T47D (cell line): ENCODE results near the gene ARRB2.

Experiments used
- DNase-seq, 2 experiments: peaks; one replicate each; pipeline versions ENCODE4 v3.0.0 to v3.0.0-alpha.2; 2011 to 2012; ENCODE audit warnings: low read depth in 1 of 2, low spot score in 1 of 2
- JUND ChIP-seq: IDR thresholded peaks from 2 replicates; pipeline ENCODE4 v1.6.1; 2012; ENCODE audit warnings: low read depth
- in situ Hi-C: cut with HindIII; loops from 2 replicates; pipeline ENCODE4 v1.10.0; 2016; ENCODE audit warnings: low sequenced_read_pairs, low pct_unique_long_range_greater_than_20kb

ARRB2 gene

DNA sequence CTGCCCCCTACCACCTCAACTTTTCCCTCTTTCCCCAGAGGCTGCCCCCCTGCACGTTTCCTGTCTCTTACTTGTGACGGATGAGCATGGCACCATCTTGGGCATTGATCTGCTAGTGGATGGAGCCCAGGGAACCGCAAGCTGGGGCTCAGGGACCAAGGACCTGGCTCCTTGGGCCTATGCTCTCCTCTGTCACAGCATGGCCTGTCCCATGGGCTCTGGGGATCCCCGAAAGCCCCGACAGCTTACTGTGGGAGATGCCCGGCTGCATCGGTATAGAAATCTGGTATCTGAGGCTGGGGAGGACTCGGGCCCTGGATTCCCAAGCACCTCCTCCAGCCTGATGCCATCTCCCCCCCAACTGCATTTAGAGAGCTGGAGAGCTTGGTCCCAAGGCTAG lies 31.1 kb downstream of the ARRB2 start:
- DNase-seq, result no peak
- in situ Hi-C loops, result no loop called here
- no peak for TF ChIP-seq JUND

DNA sequence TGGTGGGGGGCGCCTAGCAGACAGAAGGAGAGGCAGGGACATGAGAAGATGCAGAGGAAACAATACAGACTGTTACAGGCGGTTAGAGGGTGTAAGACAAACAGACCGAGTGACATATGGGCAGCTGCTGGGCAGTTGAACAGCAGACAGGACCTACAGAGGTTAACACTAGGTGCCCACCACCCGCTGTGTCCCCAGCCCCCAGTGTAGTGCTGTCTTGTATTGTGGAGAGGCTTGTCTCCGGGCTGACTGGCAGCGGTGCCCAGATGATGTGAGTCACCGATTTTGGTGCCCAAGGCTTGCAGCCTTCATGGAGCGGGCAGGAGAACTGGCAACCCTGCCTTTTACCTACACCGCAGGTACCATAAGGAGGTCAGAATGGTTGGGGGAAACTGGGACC lies 31.7 kb downstream of the ARRB2 start:
- in situ Hi-C loops, result no loop called here
- no peak for TF ChIP-seq JUND
- DNase-seq, result no peak

DNA sequence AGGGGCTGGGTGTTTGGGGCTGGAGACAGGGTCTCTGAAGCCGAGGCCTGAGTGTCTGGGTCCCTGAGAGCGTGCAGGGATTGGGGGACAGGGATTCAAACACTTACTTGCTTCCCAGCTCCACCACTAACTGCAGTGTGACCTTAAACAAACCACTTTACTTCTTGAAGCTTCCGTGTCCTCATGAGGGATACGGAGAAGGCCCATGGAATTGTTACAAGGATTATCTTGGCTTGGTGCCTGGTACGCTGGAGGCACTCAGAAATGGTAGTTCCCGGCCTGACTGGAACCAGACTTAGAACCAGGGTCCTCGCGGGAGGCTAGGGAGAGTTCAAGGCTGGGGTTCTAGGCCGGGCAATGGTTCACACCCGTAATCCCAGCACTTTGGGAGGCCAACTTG lies 32.2 kb downstream of the ARRB2 start:
- TF ChIP-seq JUND, result no peak
- in situ Hi-C loops, result no loop called here
- DNase-seq, result no peak

DNA sequence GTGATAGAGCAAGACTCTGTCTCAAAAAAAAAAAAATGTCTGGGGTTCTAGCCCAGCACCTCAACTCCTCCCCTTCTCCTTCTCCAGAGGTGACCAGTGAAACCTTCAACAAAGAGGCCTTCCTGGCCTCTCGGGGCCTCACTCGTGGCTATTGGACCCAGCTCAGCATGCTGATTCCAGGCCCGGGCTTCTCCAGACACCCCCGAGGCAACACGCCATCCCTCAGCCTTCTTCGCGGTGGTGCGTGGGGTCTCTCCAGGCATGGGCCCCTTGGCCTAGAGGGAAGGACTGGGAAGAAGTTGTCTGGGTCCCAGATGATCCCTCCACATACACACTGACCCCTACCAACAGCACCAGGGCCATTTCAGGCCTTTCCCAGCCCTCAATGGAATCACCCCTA lies 32.8 kb downstream of the ARRB2 start:
- in situ Hi-C loops, result no loop called here
- DNase-seq, result no peak
- TF ChIP-seq JUND, result no peak

DNA sequence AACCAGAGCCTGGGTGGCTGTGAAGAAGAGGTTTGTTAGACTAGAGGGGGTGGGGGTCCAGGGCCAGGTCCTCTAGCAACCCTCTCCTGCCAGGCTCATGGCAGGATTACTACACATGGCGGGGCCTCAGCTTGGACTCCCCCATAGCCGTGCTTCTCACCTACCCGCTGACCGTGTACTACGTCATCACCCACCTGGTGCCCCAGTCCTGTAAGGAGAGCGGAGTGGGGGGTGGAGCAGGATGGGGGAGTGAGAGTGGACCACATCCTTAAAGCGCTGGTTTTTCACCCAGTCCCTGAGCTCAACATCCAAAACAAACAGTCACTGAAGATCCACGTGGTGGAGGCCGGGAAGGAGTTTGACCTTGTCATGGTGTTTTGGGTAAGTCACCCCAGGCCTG lies 33.5 kb downstream of the ARRB2 start:
- in situ Hi-C loops, result no loop called here

DNA sequence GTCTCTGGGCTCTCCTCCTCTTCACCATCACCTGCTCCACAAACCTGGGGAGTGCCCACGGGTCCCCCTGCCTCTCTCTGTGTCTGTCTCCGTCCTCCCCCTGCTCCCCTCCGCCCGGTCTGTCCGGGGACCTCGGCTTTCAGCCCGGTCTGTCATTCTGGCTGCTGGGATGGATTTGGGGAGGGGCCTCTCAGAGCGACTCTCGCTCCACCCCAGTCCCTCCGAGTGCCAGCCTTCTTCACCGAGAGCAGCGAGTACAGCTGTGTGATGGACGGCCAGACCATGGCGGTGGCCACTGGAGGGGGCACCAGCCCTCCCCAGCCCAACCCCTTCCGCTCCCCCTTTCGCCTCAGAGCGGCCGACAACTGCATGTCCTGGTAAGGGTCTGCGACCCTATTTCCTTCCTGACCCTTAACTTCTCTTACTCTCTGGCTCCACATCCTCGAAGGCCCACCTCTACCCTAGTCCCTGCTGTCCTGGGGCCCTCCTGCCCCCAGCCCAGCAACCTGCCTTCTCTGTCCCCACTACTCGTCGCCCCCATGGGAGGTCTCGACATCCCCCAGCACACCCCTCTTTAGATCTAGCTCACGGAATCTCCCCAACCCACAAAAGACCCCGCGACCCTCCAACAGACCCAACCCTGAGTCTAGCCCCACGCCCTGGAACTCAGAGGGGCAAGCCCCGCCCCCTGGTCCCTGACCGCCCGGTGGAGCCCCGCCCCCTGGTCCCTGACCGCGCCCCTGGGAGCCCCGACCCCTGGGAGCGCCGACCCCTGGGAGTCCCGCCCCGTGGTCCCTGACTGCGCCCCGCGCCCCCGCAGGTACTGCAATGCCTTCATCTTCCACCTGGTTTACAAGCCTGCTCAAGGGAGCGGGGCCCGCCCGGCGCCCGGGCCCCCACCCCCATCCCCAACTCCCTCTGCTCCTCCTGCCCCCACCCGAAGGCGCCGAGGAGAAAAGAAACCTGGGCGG lies 34.9 kb downstream of the ARRB2 start:
- no peak for DNase-seq
- in situ Hi-C loops, result no loop called here
- TF ChIP-seq JUND, result no peak

More for the DNA sequence above, 33.5 kb downstream of the ARRB2 start:
- DNase-seq, result no peak
- TF ChIP-seq JUND, result no peak

DNA sequence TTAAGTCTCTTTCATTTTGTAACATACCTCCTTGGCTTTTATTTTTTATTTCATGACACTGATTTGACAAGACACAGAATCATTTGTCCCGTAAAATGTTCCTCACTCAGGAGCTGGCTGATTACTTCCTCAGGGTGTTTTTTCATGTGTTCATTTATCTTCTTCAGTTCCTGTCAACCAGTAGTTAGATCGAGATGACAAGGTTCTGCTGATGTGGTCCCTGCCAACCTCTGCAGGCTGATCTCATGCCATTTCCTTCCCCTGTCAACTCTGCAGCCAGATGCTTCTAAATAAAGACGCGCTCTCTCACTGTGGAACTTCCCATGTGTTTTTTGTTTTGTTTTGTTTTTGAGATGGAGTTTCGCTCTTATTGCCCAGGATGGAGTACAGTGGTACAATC lies 37.4 kb downstream of the ARRB2 start:
- TF ChIP-seq JUND, result no peak
- DNase-seq, result no peak
- in situ Hi-C loops, result no loop called here

DNA sequence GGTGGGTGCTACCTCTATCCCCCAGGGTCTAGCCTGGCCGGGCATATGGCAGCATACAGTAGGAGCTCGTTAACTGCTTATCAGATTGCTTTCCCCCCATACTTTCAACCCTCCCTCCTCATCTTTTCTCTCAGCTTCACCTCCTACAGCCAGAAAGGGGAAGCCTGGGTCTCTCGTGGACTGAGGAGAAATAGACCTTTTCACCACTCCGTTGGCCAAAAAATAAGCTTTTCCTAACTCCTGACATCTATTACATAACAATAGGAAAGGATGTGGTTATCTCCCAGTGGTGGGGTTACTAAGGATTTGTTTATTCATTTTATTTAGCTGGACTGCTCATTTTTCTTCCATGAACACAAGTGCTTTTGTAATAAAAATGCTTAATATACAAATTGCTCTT lies 38.3 kb downstream of the ARRB2 start:
- in situ Hi-C loops, result no loop called here
- no peak for TF ChIP-seq JUND
- DNase-seq, result no peak

DNA sequence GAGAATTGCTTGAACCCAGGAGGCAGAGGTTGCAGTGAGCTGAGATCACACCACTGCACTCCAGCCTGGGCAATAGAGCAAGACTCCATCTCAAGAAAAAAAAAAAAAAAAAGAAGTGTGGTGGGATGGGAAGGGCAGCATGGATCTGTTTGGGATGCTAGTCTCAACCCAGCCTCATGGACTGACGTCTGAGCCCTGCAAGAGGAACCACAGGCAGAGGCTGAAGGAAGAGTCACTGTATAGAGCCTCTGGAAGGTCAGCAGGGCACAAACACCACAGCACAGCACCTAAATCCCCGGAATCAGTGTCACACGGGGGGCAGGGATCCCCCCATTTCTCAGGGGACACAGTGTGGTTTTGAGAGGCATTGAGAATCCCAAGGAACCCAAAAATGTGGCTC lies 40.2 kb downstream of the ARRB2 start:
- in situ Hi-C loops, result no loop called here
- no peak for DNase-seq
- TF ChIP-seq JUND, result no peak

DNA sequence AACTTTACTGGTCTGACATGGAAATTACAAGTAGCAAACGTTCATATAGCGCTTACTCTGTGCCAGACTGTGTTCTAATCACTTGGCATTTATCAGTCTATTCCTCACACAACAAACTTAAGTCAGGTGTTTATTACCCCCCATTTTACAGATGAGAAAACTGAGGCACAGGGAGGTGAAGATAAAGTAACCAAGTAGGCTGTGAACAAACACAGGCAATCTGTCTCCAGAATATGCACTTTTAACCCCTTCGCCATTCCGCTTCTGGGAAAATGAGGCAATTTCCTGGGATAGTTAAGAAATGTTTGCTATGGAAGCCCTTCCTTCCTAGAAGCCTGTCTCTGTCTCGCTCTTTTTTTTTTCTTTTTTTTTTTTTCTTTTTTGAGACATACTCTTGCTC lies 41.5 kb downstream of the ARRB2 start:
- DNase-seq, result no peak
- in situ Hi-C loops, result no loop called here
- TF ChIP-seq JUND, result no peak

DNA sequence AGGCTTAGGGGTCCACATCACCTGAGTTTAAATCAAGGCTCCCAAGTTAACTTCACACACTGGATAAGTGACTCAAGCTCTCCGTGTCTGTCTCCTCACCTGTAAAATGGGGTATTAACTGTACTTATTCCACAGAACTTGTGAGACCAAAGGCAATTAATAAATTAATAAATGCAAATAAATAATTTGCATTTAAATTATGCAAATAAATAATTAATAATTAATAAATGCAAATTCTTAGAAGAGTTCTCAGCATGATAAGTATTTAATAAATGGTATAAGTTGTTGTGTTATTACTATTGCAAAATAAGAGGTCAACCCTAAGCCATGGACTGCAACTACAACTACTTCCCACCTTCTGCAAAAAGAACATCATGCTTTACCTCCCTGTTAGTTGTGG lies 43.0 kb downstream of the ARRB2 start:
- in situ Hi-C loops, result no loop called here
- no peak for DNase-seq
- TF ChIP-seq JUND, result no peak

DNA sequence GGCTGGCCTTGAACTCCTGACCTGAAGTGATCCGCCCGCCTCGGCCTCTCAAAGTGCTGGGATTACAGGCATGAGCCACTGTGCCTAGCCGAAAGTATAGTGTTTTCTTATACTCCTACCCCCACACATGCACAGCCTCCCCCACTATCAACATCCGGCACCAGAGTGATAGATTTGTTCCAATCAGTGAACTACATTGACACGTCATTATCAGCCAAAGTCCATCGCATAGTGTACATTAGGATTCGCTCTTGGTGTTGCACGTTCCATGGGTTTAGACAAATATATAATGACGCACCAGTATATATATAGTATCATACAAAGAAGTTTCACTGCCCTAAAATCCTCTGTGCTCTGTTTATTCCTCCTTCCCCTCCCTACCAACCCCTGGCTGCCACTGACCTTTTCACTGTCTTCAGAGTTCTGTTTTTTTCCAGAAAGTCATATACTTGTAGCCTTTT lies 49.4 kb downstream of the ARRB2 start:
- TF ChIP-seq JUND, result no peak
- in situ Hi-C loops, result no loop called here

DNA sequence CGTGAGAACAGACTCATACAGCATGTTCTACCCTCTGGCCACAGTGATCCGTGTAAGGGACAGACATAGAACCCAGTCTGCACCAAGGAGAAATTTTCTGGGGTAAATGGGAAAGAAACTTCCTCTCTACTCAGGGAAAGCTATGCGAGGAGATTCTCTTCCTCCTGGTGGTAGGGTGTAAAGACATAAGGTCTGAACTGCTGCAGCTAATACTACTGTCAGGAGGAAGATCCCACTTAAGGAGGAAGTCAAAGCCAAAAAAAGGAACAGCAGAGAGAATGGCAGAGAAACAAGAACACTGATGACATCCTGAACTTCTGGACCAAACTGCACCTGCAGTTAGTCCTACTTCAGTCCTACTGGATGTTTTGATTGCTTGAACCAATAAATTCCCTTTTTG lies 54.2 kb downstream of the ARRB2 start:
- in situ Hi-C loops, result no loop called here
- no peak for DNase-seq
- no peak for TF ChIP-seq JUND

More for the DNA sequence above, 49.4 kb downstream of the ARRB2 start:
- DNase-seq, result no peak
